Urinary bladder (tissue), 4 donors: ENCODE data around the gene ZBTB47. TPM values are rescaled to one million over a fixed set of nuclear protein-coding genes. Genes with fewer than 3 reads are reported as not detected.

Experiments
- DNase-seq: peaks from one replicate; pipeline ENCODE4 v3.0.0-alpha.2; 2015; ENCODE audit errors: extremely low spot score
- H3K27ac ChIP-seq: one replicate; pipeline ENCODE4 v1.5.1; 2013; ENCODE audit warnings: low read depth, mild to moderate bottlenecking, moderate library complexity
- H3K36me3 ChIP-seq: one replicate; pipeline ENCODE4 v1.6.1; 2013; ENCODE audit warnings: mild to moderate bottlenecking, moderate library complexity; ENCODE audit not compliant: insufficient read depth
- H3K4me1 ChIP-seq: one replicate; pipeline ENCODE4 v1.6.1; 2013; ENCODE audit warnings: mild to moderate bottlenecking, moderate library complexity; ENCODE audit not compliant: insufficient read depth
- H3K4me3 ChIP-seq: one replicate; pipeline ENCODE4 v1.5.1; 2013; ENCODE audit warnings: low read depth, low read length
- WGBS: extraction: QIAGEN DNeasy Blood & Tissue Kit; methylation state at CpG from one replicate; pipeline ENCODE4 v1.1.7; 2013; 5-methylcytosine and 5-hydroxymethylcytosine counted together
- polyA plus RNA-seq: library from polyadenylated mRNA; stranded (reverse); fragments of 200-250 nt; gene quantifications from one replicate; pipeline ENCODE4 v1.2.3, GENCODE V29; 2013
- total RNA-seq: library from RNA; depleted of rRNA; stranded (reverse); fragments of >200 nt; gene quantifications from one replicate; pipeline ENCODE4 v1.2.3, GENCODE V29; 2014
- donor health status: healthy with polysubstance abuse.
- donor health status: healthy.

The ZBTB47 gene
- total and polyA plus RNA-seq, 2 donors, result 17.1 to 48.2 TPM

DNA sequence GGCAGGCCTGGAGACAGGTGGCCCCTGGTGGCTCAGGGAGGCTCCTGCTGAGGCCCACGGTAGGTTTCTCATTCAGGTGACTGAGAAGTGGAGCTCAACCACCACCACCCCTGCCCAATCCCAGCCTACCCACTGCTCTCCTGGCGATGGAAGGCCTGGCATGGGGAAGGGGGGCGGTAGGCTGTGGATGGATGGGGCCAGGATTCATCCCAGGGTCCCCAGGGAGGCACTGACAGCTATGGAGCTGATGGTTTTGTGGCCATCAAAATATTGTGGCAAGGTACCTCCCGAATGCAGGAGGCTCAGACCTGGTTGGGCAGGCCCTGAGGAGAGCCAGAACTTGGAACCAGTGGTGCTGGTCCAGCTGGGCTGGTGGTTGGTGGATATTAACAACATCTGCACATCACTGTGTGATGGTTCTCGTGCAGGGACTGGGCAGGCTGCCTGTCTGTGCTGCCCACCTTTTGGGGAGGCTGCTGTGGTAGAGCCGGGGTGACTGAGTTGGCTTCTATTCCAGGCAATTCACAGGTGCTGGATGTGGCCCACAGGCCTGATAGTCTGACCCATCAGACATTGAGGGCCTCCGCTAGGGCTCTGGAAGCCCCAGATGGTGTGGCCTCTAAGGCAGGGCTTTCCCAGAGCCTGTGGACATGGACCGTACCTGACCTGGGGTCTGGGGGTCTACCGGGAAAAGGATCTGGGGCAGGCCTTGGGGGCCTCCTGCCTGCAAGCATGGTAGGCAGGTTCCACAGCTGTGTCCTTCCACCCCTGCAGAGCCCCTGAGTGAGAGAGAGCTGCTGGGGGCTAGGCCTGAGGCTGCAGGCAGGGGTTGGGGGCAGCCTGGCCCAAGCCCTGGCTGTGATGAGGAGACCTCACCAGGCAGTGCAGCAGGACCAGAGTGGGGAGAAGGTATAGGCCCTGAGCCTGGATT lies 3.4 kb downstream of the ZBTB47 start:
- no peaks in the 10 kb centered on the region for H3K36me3 ChIP-seq
- DNase-seq, result no peak
- 87% methylated on average over 9 of the region's 9 CpGs for WGBS
- H3K27ac ChIP-seq, result no peak overlapping the region
- no peaks in the 10 kb centered on the region for H3K4me1 ChIP-seq
- no peak overlapping the region for H3K4me3 ChIP-seq

DNA sequence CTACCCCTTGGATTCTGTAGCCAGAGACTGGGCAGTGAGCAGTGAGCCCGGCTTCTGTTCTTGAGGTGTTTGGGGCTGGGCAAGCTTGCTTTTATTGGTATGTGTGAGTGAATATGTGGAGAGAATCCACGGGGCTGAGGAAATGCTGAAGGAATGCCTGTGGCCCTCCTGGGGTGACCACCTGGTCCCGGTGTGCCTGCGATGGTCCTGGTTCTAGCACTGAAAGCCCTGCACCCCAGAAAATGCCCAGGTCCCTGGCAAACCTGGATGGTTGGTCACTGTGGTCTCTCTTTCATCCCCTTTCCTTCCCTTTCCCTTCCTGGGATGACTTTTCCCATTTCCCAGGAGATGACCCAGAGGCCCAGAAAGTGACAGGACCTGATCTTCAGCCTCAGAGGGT lies 4.2 kb downstream of the ZBTB47 start:
- 76% methylated on average over 4 of the region's 4 CpGs for WGBS

DNA sequence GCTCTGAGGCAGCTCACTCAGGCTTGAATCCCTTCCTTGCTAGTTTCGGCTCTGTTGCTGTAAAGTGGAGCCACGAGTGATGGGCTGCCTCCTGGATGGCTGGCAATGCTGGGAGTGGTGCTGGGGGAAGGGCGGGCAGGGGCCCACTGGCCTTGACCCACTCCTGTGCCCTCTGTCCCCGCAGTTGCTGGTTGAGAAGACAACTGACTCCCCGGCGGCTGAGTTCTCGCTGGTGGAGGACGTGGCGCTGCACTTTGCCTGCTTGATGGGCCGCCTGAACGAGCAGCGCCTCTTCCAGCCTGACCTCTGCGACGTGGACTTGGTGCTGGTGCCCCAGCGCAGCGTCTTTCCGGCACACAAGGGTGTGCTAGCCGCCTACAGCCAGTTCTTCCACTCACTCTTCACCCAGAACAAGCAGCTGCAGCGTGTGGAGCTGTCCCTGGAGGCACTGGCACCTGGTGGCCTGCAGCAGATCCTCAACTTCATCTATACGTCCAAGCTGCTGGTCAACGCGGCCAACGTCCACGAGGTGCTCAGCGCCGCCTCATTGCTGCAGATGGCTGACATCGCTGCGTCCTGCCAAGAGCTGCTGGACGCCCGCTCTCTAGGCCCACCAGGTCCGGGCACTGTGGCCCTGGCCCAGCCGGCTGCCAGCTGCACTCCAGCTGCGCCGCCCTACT lies 4.7 kb downstream of the ZBTB47 start:
- WGBS, result 88% methylated on average over 34 of the region's 34 CpGs
- Histone ChIP-seq H3K27ac (no peak overlapping the region), H3K36me3 (no peaks in the 10 kb centered on the region), H3K4me1 (no peaks in the 10 kb centered on the region), H3K4me3 (no peak overlapping the region)
- no peak for DNase-seq

More for the DNA sequence above, 4.2 kb downstream of the ZBTB47 start:
- H3K4me3 ChIP-seq, result no peak overlapping the region
- no peaks in the 10 kb centered on the region for H3K4me1 ChIP-seq
- DNase-seq, result no peak
- no peak overlapping the region for H3K27ac ChIP-seq
- H3K36me3 ChIP-seq, result no peaks in the 10 kb centered on the region

DNA sequence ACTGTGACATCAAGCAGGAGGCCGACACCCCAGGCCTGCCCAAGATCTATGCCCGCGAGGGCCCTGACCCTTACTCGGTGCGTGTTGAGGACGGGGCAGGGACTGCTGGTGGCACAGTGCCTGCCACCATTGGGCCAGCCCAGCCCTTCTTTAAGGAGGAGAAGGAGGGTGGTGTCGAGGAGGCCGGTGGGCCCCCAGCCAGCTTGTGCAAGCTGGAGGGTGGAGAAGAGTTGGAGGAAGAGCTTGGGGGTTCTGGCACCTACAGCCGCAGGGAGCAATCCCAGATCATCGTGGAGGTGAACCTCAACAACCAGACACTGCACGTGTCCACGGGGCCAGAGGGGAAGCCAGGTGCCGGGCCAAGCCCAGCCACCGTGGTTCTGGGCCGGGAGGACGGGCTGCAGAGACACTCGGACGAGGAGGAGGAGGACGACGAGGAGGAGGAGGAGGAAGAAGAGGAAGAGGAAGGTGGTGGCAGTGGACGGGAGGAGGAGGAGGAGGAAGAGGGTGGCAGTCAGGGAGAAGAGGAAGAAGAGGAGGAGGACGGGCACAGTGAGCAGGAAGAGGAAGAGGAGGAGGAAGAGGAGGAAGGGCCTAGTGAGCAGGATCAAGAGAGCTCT lies 5.4 kb downstream of the ZBTB47 start:
- Histone ChIP-seq H3K36me3 (no peaks in the 10 kb centered on the region), H3K4me3 (no peak overlapping the region), H3K4me1 (no peaks in the 10 kb centered on the region), H3K27ac (no peak overlapping the region)
- WGBS, result 75% methylated on average over 22 of the region's 22 CpGs
- DNase-seq, result no peak

DNA sequence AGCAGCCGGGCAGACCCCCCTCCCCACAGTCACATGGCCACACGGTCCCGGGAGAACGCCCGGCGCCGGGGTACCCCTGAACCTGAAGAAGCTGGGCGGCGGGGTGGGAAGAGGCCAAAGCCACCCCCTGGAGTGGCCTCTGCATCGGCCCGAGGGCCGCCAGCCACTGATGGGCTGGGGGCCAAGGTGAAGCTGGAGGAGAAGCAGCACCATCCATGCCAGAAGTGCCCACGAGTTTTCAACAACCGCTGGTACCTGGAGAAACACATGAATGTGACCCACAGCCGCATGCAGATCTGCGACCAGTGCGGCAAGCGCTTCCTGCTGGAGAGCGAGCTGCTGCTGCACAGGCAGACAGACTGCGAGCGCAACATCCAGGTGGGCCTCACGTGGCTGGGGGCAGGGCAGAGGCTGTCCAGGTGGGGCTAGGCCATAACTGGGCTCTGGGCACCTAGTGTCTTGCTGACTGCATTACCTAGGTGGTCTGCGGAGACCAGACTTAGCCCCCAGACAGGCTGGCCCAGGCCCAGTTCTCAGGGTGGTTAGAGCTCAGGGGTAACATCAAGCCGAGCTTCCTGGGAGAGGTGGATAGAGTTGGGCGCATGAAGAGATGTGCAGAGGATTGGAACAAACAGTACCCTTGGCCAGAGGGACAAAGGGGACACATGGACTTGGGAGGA lies 6.1 kb downstream of the ZBTB47 start:
- Histone ChIP-seq H3K36me3 (no peaks in the 10 kb centered on the region), H3K27ac (no peak overlapping the region), H3K4me1 (no peaks in the 10 kb centered on the region), H3K4me3 (no peak overlapping the region)
- WGBS, result 78% methylated on average over 25 of the region's 25 CpGs
- DNase-seq, result no peak

DNA sequence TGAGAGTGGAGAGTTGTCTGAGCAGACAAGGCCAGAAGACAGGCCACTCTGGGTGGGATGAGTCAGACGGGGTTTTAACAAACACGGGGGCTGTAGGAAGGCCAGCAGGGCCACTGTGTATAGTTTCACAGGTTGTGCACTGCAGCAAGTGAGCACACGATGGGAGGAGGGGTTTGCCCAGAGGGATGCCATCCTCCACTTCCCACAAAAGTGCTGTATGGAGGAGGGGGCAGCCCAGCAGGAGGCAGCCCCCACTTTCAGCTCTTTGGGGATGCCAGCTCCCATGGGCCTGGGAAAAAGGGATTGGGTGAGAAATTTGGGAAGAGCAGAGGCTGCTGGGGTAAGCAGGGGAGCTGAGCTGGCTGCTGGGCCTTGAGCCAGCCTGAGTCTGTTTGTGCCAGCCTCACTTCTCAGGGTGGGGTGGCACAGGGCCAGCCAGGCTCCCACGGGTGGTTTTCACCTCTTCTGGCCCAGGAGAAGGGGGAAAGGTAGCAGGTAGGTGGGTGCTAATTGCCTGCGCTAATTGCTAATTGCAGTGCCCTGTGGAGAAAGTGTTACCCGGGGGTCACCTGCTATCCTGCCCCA lies 6.7 kb downstream of the ZBTB47 start:
- no peaks in the 10 kb centered on the region for H3K4me1 ChIP-seq
- H3K4me3 ChIP-seq, result no peak overlapping the region
- WGBS, result 43% methylated on average over 6 of the region's 6 CpGs
- H3K27ac ChIP-seq, result no peak overlapping the region
- H3K36me3 ChIP-seq, result no peaks in the 10 kb centered on the region
- no peak for DNase-seq

DNA sequence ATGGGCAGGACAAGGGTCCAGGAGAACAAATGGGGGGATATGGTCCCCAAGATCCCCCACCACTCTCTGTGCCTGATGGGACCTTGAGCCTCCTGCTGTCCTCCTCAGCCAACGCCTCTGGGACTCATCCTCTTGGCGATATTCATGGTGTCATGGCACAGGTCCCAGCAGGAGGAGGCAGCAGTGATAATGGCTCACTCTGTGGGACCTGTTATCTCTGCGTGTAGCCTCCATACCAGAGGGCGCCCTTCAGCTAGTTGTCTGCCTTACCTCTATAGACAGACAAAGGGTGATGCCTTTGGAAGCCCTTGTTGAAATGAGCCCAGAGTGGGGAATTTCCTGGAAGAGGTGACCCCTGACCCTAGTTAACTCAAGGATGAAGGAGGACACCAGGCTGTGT lies 7.4 kb downstream of the ZBTB47 start:
- no peaks in the 10 kb centered on the region for H3K4me1 ChIP-seq
- H3K4me3 ChIP-seq, result no peak overlapping the region
- no peaks in the 10 kb centered on the region for H3K36me3 ChIP-seq
- no peak overlapping the region for H3K27ac ChIP-seq
- 64% methylated on average over 4 of the region's 4 CpGs for WGBS
- no peak for DNase-seq

DNA sequence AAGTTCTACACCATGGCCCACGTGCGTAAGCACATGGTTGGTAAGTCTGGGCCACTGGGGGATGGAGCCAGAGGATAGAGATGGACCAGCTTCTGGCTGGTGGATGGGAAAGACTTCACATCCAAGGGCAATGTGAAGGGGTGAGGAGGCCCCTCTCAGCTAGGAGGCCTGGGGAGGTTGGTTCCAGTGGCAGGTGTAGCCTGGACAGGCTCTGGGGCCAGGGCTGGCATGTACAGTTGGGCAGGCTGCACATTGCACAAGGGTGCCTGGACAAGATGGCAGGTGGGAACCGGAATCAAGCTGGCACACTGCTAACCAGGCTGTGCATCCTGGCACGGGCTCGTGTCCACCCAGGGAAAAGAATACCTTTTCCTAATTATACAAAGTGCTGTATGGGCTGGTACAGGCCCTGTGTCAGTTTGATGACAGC lies 8.1 kb downstream of the ZBTB47 start:
- no peak for DNase-seq
- Histone ChIP-seq H3K4me1 (no peaks in the 10 kb centered on the region), H3K36me3 (no peaks in the 10 kb centered on the region), H3K27ac (no peak overlapping the region), H3K4me3 (no peak overlapping the region)
- WGBS, result 88% methylated on average over 5 of the region's 5 CpGs

DNA sequence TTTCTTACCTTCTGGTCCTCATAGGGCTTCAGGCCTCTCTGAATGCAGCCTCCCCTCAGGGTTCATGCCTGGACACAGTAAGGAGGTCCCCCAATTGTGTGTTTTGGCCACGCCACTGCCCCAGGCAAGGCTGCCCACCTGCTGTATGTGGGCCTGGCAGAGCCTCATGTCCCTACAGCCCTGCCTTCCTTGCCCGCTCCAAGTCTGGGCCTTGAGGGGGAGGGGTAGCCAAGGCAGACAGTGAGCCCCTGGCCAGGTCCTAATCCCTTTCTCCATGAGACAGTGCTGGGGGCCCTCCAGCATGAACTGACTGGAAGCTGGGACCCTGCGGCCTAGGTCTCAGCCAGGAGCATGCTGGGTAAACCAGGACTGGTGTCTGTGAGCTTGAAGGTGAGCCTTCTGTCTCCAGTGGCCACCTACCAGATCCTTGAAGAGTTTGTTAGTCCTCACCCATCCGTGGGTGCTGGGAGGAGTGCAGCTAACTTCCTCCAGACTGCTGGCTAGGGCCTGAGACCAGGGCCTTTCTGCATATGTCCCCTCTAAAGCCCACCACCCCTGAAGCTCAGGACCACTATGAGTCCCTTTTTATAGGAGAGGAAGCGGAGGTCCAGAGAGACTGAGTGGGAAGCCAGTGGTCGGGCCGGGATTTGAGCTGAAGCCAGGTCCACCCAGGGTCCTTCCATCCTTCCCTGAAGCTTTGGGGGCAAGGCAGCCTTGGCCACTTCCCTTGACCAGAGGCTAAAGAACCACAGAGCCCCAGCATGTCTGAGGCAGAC lies 8.7 kb downstream of the ZBTB47 start:
- Histone ChIP-seq H3K27ac (no peak overlapping the region), H3K4me3 (no peak overlapping the region), H3K4me1 (no peaks in the 10 kb centered on the region), H3K36me3 (no peaks in the 10 kb centered on the region)
- WGBS, result 85% methylated on average over 7 of the region's 7 CpGs
- no peak for DNase-seq

DNA sequence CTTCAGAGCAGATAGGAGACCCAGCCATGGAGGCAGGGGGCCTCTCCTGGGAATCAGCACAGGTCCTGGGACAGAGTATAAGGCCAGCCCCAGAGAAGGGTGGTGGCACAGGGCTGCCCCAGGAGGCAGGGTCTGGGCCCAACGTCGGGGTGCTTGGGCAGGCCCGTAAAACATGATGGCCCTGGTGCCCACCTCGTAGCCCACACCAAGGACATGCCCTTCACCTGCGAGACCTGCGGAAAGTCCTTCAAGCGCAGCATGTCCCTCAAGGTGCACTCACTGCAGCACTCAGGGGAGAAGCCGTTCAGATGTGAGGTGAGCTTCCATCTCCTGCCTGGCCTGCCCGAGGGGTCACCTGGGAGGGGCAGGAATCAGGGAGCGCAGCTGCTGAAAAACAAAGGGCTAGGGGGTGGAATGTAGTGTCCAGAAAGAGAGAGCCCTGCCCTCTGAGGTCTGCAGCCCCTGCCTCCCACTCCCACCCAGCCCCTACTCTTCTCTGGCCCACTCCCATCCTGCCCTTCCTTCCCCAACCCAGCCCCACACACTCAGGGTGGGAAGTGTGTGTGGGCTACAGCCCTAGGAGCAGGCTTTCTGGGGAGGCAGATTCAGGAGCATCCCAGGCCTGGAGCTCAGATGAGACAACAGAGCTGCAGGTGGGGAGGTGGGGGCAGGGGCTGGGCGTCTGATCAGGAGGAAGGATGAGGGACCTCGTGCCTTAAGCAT lies 9.5 kb downstream of the ZBTB47 start:
- Histone ChIP-seq H3K27ac (no peak overlapping the region), H3K4me1 (no peaks in the 10 kb centered on the region), H3K36me3 (no peaks in the 10 kb centered on the region), H3K4me3 (no peak overlapping the region)
- 84% methylated on average over 12 of the region's 12 CpGs for WGBS
- DNase-seq, result no peak

DNA sequence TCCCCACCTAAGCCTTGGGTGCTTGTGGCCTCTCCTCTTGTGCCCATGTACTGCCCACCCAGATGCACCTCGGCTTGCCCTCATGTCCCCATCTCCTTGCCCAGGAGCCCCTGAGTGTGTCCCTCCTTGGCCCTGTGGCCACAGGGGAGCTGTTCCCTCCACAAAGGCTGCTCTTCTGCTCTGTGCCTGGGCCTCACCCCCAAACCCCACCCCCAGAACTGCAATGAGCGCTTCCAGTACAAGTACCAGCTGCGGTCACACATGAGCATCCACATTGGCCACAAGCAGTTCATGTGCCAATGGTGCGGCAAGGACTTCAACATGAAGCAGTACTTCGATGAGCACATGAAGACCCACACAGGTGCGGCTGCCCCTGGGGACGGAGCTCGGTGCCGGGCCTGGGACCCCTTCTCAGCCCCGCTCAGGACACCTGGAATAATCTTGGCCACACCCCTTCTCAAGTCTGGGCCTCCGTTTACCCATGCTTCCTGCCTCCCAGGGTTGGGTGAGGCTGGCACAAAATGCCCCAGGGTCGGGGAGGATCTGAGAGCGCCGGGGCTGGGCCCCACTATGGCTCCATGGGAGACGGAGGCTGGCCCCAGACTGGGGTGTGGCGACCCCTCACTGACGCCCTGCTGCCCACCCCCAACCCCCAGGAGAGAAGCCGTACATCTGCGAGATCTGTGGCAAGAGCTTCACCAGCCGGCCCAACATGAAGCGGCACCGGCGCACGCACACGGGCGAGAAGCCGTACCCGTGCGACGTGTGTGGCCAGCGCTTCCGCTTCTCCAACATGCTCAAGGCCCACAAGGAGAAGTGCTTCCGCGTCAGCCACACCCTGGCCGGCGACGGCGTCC lies 10.3 kb downstream of the ZBTB47 start:
- DNase-seq, result no peak
- H3K4me1 ChIP-seq, result no peaks in the 10 kb centered on the region
- H3K4me3 ChIP-seq, result no peak overlapping the region
- H3K36me3 ChIP-seq, result no peaks in the 10 kb centered on the region
- H3K27ac ChIP-seq, result no peak overlapping the region
- 91% methylated on average over 38 of the region's 38 CpGs for whole genome bisulfite sequencing
